ENCODE measurements around the gene CD300A. TPM values are rescaled to one million over a fixed set of nuclear protein-coding genes. Genes with fewer than 3 reads are reported as not detected.

Gene CD300A
- total and polyA plus RNA-seq, 2 of the 4 experiments (the other 2 are of a cell fraction), result not detected

- H3K9ac ChIP-seq (ENCODE audit: low read depth, low read length), result no peak overlapping the region
- no peaks in the 10 kb centered on the region; the same call in 1 of the 2 replicates for H3K27me3 ChIP-seq (ENCODE audit: control insufficient read depth, insufficient read depth, low read length)
- H3K9me3 ChIP-seq (ENCODE audit: control insufficient read depth, insufficient read depth, low read length), result no peaks in the 10 kb centered on the region
- POLR2A ChIA-PET (ENCODE audit: unreplicated experiment), result no interaction called here
- H3K9me1 ChIP-seq (ENCODE audit: insufficient read depth, low read length), result no peaks in the 10 kb centered on the region
- intact Hi-C loops (cut with micrococcal nuclease), result no loop called here
- H2BK120ac ChIP-seq (ENCODE audit: low read depth, low read length), result no peak overlapping the region
- H2AK5ac ChIP-seq (ENCODE audit: low read depth, low read length), result no peak overlapping the region
- no peak overlapping the region for H3K4me3 ChIP-seq (ENCODE audit: insufficient read depth, low read depth, low read length)
- no peaks in the 10 kb centered on the region for H3K36me3 ChIP-seq (ENCODE audit: control insufficient read depth, insufficient read depth, low read length)
- no peak for TF ChIP-seq MXI1 (IDR thresholded peaks at IDR 0.05; ENCODE audit: borderline replicate concordance, low read depth, low read length)
- no peak for TF ChIP-seq RCOR1 (IDR thresholded peaks at IDR 0.05; ENCODE audit: insufficient replicate concordance, low read length)
- TF ChIP-seq MAZ (IDR thresholded peaks at IDR 0.05; ENCODE audit: borderline replicate concordance, low read depth, low read length), result no peak
- no peak for TF ChIP-seq RFX5 (IDR thresholded peaks at IDR 0.05; ENCODE audit: low read depth, low read length)
- no peak for TF ChIP-seq CHD1 (IDR thresholded peaks at IDR 0.05; ENCODE audit: low read depth, low read length)
- TF ChIP-seq, protein P1, sequence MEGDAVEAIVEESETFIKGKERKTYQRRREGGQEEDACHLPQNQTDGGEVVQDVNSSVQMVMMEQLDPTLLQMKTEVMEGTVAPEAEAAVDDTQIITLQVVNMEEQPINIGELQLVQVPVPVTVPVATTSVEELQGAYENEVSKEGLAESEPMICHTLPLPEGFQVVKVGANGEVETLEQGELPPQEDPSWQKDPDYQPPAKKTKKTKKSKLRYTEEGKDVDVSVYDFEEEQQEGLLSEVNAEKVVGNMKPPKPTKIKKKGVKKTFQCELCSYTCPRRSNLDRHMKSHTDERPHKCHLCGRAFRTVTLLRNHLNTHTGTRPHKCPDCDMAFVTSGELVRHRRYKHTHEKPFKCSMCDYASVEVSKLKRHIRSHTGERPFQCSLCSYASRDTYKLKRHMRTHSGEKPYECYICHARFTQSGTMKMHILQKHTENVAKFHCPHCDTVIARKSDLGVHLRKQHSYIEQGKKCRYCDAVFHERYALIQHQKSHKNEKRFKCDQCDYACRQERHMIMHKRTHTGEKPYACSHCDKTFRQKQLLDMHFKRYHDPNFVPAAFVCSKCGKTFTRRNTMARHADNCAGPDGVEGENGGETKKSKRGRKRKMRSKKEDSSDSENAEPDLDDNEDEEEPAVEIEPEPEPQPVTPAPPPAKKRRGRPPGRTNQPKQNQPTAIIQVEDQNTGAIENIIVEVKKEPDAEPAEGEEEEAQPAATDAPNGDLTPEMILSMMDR (conservative IDR thresholded peaks at IDR 0.05; ENCODE audit: low read depth, low read length), result no peak
- no peak for TF ChIP-seq BHLHE40 (IDR thresholded peaks at IDR 0.05; ENCODE audit: low read depth, low read length)
- TF ChIP-seq, protein P2, sequence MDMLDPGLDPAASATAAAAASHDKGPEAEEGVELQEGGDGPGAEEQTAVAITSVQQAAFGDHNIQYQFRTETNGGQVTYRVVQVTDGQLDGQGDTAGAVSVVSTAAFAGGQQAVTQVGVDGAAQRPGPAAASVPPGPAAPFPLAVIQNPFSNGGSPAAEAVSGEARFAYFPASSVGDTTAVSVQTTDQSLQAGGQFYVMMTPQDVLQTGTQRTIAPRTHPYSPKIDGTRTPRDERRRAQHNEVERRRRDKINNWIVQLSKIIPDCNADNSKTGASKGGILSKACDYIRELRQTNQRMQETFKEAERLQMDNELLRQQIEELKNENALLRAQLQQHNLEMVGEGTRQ (IDR thresholded peaks at IDR 0.05; ENCODE audit: low read depth, low read length), result no peak
- TF ChIP-seq RAD21 (IDR thresholded peaks at IDR 0.05; ENCODE audit: low read length), result no peak
- TF ChIP-seq ELK1 (IDR thresholded peaks at IDR 0.05; ENCODE audit: borderline replicate concordance, low read depth, low read length), result no peak
- TF ChIP-seq CEBPB (IDR thresholded peaks at IDR 0.05; ENCODE audit: low read depth, low read length), result no peak
- TF ChIP-seq MAFK (IDR thresholded peaks at IDR 0.05; ENCODE audit: low read depth, low read length), result no peak
- no peak for TF ChIP-seq SMC3 (IDR thresholded peaks at IDR 0.05; ENCODE audit: low read depth, low read length)
- no peak for TF ChIP-seq NFE2L2 (IDR thresholded peaks at IDR 0.05; ENCODE audit: low read depth, low read length)
- no peak for TF ChIP-seq POLR2A (IDR thresholded peaks at IDR 0.05; ENCODE audit: low read depth, low read length)
- no peak for TF ChIP-seq FOS (IDR thresholded peaks at IDR 0.05; ENCODE audit: low read depth, low read length)
- in situ Hi-C loops (cut with MboI; ENCODE audit: low sequenced_read_pairs), result no loop called here
- H4K91ac ChIP-seq (ENCODE audit: insufficient read depth, low read depth, low read length), result no peak overlapping the region
- no peak overlapping the region for H3K14ac ChIP-seq (replicated peaks; ENCODE audit: low read depth, low read length)
- DNase-seq (no peak), ATAC-seq (ENCODE audit: low read depth) (no peak)
- H3K23ac ChIP-seq (ENCODE audit: low read depth, low read length), result no peak overlapping the region
- no peak overlapping the region for H2AK9ac ChIP-seq (replicated peaks; ENCODE audit: low read depth, low read length, poor library complexity)
- H3K4me1 ChIP-seq (ENCODE audit: control insufficient read depth, insufficient read depth, low read length), result no peaks in the 10 kb centered on the region
- H3K79me1 ChIP-seq (ENCODE audit: low read depth in 1 of 2, low read length in 2 of 2), result no peaks in the 10 kb centered on the region
- no peak overlapping the region for H2BK15ac ChIP-seq (ENCODE audit: low read depth, low read length)
- H2BK20ac ChIP-seq (ENCODE audit: low read depth, low read length), result no peak overlapping the region
- no peak overlapping the region for H2AFZ ChIP-seq (replicated peaks; ENCODE audit: low read length, poor library complexity)
- no peak overlapping the region for H2BK5ac ChIP-seq (ENCODE audit: low read depth, low read length, poor library complexity, severe bottlenecking)
- 40% methylated on average over 11 of the region's 22 CpGs; no CpG with 5 or more reads in 1 of the 2 experiments for WGBS, 2 experiments (ENCODE audit: extremely low coverage in 2 of 2, insufficient read length in 1 of 2)
- H4K8ac ChIP-seq (ENCODE audit: low read depth in 2 of 2, low read length in 2 of 2), result no peak overlapping the region
- dilution Hi-C loops (cut with HindIII; ENCODE audit: low sequenced_read_pairs, unreplicated experiment), result no loop called here
- H4K20me1 ChIP-seq (ENCODE audit: insufficient read depth, low read length), result no peaks in the 10 kb centered on the region
- no peak overlapping the region for H4K5ac ChIP-seq (ENCODE audit: low read depth, low read length)
- CTCF ChIA-PET, result no interaction called here
- no peak overlapping the region for H3K56ac ChIP-seq (ENCODE audit: extremely low read depth, insufficient read depth, low read length)
- no TSS peak for BruUV-seq (replicated peaks)
- no peak overlapping the region for H3K4me2 ChIP-seq (ENCODE audit: low read depth, low read length)
- no peak overlapping the region for H3K27ac ChIP-seq (ENCODE audit: insufficient read depth, low read length)
- no peak overlapping the region for H3K4ac ChIP-seq (ENCODE audit: low read depth, low read length)
- no peak overlapping the region for H3K18ac ChIP-seq (ENCODE audit: low read depth, low read length)
These were observed 13.4 kb upstream of the CD300A start for GRCh38 chr17:74452841-74453661.

Data from IMR-90 (cell line).